Loucy (cell line): ENCODE measurements around the gene FER.

Experiments used
- CTCF ChIP-seq: fragments of 200-600 bp; sonication (generic); conservative IDR thresholded peaks from 2 replicates; pipeline ENCODE4 v1.5.1; 2014; ENCODE audit warnings: mild to moderate bottlenecking, antibody characterized with exemption, low read length
- EZH2phosphoT487 ChIP-seq: fragments of 200-600 bp; IDR thresholded peaks from 2 replicates; pipeline ENCODE4 v1.6.1; 2018; ENCODE audit warnings: antibody characterized with exemption, mild to moderate bottlenecking, moderate library complexity, borderline replicate concordance

DNA sequence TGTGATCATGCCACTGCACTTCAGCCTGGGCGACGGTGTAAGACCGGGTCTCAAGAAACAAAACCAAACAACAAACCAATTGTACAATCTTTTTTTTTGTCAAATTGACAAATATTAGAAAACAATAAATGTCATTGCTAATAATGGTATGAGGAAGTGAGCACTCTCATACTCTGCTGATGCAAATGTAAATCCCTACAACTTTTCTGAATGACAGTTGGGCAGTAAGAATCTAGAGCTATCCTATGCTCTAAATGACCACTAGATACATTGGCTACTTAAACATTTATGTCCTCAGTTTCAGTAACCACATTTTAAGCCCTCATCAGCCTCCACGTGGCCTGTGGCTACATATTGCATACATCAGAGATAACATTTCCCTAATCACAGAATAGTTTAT lies 256.2 kb downstream of the FER start:
- TF ChIP-seq CTCF (no peak), EZH2phosphoT487 (no peak)
